NCI-H2107 treated with DMSO at 0.1 percent for 48 hours (cell line): Measurements from ENCODE around the gene KCNK5.
A peak's percentile ranks its signal among the peaks of the same experiment; 100 is the strongest.

Experiments used
- DNase-seq: peaks from one replicate; lab custom pipeline; 2025; ENCODE audit not compliant: unreplicated experiment; lab: John Stamatoyannopoulos, UW

KCNK5 gene

DNA sequence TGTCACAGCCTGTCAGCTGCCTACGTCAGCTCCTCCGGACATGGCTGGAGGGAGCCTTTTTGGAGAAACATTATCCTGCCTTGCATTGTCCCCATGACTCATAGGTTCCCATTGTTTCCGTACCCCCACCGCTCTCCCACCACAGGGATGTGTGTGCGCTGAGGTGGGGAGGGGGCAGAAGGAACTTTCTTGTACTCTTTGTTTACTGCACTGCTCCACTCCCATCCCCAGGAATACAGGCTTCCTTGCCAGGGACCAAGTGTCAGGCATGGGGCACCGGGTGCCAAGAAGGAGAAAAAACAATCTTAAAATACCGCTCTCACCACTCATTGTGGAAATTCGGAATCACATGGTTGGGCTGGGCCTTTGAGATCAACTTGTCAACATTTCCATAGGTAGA, 51.0 kb downstream of the KCNK5 start:
- no peak for DNase-seq

DNA sequence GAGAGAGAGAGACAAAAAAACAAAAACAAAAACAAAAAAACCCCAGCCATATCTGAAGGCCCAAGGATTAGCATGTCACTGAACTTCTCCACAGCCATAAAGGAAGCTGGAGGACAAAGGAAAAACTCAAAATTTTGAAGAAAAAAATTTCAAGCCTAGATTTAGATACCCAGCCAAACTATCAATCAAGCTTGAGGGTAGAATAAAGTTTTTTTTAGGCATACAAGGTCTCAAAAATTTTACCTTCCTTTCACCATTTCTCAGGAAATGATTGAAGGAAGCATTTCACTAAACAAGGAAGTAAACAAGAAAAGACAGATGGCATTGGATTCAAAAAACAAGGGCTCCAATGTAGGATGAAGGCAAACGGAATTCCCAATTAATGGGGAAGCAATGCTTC, 52.1 kb downstream of the KCNK5 start:
- DNase-seq, result no peak

DNA sequence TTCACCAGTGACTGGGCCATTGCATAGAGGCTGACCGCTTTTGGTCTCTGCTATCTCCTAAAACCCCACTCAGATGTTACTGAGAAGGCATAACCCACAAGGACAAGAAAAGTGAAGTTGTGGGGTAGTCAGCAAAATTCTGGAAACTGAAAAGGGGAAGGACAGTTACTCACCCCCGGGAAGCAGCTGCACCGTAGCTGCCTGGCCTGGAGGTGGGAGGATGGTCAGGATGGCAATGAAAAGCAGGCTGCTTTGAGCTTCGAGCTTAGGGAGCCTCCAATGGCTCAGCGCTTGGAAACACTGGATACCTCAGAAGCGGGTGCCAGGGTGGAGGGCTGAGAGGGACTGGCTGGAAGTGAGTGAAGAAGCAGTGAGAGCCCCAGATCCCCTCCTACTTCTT, 56.0 kb downstream of the KCNK5 start:
- no peak for DNase-seq

DNA sequence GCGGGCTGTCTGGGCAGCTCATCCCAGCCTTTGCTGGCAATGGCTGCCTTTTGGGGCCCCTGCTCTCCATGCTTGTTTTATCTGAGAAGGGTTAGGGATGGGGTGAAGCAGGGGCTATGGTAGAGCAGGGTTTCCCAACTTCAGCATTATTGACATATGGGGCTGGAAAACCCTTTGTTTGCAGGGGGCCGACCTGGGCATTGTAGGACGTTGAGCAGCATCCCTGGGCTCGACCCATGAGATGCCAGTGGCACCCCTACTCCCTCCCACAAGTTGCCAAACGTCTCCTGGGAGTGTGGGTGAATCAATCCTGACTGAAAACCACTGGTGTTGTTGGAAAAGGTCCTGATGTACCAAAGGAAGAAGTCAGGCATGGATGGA, 56.9 kb downstream of the KCNK5 start:
- no peak for DNase-seq

DNA sequence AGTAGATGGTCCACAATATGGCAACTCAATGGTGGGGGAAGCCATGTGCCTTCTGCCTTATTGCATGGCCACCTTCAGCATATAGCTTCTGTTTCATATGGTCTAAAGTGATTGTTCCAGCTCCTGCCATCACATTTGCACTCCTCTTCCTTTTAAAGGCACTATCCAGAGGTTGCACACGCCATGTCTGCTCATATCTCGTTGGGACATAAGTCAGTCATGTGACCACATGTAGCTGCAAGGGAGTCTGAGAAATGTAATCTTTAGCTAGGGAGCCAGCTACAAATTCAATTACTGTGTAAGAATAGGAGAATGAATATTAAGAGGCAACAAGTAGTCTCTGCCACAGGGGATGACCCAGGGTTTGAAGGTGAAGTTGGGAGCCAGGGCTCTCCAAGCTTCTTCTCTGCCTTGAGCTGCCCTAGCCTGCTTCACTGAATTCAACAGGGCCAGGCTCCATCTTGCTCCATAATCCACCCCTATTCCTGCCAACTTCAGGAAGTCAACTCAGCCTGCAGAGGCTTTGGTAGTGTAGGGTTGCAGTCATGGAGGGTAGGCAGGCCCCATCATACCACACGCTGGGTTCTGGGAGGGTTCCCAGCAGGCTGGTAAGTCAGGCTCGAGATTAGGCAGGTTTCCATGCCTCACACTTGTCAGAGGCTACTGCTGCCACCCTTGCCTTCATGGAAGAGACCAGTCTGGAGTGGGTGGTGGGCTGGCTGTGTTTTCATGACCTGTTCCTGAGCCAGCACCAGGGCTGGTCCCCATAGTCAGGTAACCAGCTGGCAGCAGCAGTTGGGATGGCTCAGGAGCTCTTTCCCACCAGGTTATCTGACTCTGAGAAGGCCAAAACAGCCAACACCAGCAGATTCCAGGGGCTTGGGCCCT, 57.5 kb downstream of the KCNK5 start:
- DNase-seq, result no peak

DNA sequence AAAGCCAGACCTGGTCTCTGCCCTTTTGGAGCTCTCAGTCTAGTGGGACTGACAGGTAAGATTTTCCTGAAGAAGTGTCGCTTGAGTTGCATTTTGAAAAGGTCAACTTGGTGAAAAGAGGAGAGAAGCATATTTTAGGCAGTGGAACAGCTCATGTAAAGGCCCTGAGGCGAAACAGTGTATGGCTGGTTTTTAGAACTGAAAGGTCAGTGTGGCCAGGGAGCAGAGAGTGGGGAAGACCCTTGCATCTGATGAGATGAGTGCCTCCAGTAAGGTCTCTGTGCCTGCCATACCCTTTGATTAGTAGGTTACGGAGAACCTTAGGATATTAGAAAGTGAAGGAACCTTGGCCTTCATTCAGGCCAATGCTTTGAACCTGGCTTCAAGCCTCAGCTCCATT, 58.4 kb downstream of the KCNK5 start:
- DNase-seq, result no peak

DNA sequence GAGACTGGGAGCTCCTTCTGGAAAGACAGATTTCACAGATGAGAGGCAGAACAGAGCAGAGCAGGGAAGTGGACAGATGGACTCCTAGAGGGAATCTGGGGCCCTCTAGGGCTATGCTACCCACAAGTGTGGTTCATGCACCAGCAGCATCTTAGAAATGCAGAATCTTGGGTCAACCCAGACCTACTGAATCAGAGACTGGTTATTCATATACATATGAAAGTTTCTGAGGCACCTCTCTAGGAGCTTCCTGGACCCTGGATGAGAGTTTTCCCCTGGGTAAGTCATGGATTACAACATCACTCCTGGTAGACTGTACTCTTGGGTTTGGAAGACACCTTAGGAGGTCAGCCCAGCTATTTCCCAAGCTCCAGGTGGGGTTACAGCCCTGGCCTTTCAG, 58.9 kb downstream of the KCNK5 start:
- no peak for DNase-seq

DNA sequence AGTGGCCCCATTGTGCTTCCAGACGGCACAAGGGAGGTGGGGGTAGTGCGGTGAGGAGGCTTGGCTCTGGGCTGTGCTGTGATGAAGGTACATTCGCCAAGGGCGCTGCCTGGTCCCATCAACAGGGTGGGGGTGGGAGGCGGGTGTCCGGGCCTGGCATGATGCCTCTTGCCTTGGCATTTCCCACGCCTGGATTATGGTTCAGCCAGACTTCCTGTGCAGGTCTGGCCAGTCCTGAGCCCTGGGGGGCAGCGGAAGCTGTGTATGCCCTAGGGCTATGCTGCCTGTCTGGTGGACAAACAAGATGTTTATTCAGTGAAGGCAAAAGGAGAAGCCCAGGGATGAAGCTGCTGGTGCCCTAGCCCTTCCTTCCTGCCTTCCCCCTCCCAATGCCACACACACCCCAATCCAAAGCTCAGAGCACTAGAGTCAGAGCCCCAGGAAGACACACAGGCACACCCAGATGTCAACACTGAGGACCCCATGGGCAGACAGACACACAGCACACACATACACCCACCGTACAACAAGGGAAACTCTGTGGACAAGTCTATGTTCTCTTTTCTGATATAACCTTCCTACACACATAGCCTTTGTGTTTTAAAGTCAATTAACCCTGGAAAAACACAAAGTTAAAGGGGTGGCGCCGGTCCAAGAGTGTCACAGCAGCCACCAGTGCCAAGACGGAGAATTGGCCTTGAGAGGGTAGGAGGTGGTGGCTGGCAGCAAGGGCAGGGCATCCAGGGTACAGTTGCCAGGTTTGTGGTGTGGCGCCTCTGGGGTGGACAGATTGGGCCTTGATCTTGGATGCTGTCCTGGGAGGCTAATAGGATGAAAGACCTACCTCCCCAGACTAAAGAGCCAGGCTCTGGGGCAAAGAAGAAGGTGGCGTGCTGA, 59.6 kb downstream of the KCNK5 start:
- no peak for DNase-seq

DNA sequence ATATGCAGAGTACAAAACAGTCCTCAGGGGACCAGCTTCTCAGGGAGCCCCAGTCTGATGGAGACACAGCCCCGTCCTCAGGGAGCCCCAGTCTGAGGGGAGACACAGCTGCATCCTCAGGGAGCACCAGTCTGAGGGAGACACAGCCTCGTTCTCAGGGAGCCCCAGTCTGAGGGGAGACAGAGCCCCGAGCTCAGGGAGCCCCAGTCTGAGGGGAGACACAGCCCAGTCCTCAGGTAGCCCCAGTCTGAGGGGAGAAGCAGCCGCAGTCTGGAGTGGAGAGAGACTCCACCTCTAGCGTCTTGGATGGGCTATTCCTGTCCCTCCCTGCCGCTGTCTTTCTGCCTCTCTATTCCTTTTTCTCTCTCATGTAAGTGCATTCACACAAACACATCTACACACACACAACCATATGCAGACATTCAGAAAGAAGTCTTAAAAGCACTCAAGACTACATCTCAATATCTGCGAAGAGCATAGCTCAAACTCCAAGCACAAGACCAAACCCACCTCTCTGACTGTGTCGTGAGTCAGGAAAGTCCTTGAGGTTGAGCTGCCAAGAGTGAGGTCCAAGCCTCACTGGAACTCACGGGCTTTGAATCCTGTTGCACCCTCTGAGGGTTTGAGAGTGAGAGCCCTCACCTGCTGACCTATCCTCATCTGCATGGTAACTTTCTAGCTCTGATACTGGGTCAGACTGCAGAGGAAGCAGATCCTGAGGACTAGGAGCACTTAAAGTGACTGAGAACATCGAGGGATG, 61.2 kb downstream of the KCNK5 start:
- DNase-seq, result no peak

DNA sequence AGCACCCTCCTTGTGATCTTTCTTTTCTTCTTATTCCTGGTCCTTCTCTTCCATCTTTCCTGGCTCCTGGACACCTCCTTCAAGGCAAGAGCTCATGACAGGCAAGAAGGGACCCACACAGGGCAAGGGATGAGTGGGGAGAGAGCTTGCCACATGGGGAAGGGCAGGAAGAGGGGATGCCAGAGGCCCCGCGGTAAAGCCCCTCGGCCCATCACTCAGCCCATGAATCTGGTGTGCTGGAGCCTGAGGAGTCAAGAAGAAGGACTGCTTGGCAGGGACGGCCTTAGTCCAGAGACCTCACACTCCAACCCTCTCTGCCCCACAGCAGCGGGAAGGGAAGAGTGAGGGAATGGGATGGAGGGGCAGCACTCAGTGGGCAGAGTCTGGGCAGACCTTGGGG, 62.0 kb downstream of the KCNK5 start:
- no peak for DNase-seq

DNA sequence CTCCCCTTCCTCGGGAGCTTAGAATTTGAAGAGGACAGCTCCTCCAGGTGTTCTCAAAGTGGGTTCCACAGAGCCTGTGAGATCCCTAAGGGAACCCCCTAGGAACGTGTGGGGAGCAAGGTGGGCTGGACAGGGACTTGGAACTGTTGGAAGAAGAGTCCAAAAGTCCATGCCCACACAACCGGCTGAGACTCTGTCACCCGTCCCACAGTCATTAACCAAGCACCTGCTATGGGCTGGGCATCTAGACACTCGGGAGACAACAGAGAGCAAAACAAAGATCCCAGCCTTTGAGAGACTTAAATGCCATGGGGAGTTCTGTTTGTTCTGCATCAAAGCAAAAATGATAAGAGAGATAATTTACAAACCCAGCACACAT, 62.4 kb downstream of the KCNK5 start:
- no peak for DNase-seq

DNA sequence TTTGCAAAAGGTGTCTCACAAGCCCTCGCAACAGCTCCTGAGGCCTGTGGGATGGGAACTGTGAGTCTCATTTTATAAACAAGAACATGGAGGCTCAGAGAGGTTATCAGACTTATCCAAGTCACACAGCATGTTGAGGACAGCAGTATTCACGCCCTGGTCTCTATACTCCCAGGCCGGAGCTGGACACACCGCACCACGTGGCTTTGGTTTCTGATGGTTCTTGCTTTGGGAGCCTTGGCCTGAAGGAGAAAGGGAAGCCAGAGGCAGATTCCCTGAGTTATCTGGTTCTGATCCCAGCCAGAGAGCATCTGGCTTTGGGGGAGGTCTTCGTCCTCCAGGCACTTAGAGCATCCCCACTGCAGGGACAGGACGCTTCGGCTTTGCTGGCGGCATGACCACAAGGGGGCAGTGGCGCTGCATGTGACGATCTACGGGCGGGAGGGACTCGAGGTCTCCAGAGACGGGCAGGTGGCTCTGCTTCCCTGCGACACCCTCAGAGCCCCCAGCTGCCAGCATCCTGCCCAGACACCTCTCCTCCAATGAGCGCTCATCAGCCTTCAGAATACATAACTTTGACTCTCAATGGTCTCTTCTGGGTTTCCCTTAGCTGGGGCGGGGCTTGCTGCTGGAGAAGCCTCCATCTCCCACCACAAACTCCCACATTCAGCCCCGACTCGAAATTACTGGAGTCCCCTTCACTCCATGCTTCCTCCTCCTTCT, 62.9 kb downstream of the KCNK5 start:
- peak; percentile 7 for DNase-seq

DNA sequence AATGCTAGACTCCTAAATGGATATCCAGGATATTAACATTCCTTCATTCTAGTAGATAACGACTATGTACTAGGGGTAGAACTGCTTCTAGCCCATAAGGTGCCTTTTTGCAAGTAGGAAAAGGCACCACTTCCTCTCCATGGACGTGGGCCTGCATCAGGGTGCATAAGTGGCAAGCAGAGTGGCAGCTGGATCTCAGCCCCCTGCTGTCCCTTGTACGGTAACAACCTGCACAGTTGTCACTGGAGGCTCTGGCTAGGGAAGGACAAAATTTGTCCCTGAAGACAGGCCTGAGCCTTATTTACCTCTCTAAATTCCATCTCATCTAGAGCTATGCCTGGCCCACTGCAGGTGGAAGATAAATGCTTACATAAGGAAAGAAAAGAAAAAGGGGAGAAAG, 71.8 kb downstream of the KCNK5 start:
- DNase-seq, result no peak

DNA sequence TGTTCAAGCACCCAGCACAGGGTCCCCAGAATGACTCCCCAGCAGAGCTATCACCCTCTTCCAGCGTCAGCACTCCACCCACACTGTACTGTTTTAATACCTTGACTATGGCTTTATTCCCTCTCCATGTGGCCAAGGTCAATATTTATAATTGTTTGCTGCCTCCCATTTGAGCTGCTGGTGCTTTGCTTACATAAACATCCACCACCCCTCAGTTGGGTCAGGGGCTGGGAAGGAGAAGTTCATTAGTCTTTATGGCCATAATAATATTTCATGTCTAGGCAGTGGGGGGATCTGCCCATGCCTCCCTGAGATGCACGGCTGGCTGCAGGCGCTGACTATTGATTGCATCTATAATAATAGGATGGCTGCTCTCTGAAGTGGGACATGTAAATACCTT, 72.5 kb downstream of the KCNK5 start:
- DNase-seq, result no peak

DNA sequence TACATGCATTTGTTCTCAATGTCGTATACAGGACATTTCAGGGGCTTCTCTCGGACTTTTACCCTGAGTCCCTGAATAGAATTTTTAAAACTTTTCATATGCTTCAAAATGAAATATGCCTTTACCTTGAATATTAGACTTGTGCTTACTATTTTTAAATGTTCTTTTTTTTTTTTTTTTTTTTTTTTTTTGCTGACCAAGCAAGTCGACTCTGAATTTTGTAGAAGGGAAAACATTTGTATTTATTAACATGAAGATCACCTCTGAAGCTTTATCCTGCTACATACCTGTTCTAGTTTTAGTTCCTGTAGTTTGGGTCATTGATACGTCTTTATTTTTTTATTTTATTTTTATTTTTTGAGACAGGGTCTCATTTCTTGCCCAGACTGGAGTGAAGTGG, 74.6 kb downstream of the KCNK5 start:
- DNase-seq, result no peak

DNA sequence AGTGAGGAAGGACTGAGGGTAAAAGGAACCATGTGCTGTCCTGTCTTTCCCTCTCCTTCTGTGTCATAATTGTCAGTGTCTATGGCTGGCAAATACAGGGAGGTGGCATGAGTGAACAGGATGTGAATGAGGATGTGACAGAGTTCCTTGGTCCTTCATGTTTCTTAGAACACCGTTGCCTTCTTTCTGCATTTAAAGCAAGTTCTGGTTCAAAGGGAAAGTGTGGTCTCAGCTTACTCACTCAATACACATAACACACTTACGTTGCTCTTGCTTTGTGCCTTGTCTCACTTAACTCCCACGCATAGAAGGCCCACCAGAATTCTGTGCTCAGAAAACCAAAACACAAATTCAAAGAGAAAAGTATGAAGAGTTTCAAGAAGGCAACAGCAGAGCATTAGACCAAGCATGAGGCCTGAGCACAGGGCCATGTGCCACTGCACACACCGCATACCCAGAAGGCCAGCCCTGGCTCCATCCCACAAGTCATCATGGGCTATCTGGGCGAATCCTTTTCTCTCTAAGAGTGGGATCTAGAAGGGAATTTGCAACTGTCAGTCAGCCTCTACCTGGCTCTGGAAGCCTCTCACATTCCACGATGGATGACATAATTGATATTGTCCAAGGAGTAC, 75.4 kb downstream of the KCNK5 start:
- no peak for DNase-seq

DNA sequence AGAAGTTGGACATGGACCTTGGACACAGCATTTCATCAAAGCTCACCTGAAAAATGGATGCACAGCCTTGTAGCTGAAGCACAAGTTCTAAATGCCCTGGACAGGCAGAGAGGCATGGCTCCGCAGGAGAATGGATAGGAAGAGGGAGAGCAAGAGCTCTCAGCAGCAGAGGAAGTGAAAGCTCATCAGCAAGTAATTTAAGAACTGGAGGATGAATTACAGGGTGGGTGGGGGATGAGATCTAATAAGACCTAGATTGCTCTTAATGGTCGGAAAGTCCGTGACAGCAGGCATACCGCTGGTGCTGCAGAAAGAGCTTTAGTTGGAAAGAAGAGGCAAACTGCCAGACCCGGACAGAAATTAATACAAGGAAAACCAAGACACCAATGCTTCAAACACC, 77.0 kb downstream of the KCNK5 start:
- no peak for DNase-seq

DNA sequence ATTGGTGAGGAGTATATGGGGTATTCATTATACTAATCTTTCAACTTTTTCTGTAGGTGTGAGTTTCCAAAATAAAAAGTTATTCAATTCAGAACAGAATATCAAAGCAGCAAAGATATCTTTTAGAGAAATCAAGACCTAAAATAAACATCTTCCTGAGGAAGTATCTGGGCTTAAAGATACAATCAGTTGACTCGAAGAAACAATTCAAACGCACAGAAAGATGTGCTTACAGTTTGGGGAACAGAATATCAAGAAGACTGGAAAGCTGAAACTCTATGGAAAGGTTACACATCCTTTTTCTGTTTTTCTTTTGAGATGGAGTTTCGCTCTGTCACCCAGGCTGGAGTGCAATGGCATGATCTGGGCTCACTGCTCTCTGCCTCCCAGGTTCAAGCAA, 78.1 kb downstream of the KCNK5 start:
- no peak for DNase-seq

DNA sequence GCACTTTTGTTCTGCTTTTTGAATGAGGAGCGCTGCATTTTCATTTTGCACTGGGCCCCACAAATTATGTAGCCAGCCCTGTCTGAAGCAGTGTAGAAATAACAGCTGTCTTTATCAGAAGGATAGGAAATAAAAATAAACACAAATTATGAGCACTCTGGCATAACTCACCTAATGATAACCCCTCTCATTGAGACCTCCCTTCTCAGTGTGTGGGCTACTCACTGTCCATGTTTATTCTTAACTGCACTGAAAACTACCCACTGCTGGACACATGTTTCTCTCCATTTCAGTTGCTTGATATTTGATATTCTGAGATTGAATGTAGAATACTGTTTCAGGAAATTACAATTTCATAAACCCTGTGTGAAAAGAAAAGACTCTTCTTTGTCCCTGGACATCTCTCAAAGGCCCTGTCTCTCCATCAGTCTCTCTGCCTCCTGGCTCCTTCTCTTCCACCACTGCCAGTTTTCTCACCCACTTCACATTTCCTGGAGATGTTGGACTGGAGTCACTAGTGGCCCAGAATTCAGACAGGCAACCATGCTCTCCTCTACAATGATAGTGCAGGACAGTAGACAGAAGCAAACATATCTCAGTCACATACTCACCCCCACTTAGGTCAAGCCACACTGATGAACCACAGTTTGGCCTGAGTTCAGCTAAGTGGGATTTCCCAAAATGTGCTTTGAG, 84.6 kb downstream of the KCNK5 start:
- no peak for DNase-seq
